Left renal pelvis (tissue), 4 donors: ENCODE data around the gene PEF1. TPM values are rescaled to one million over a fixed set of nuclear protein-coding genes. Genes with fewer than 3 reads are reported as not detected.

Experiments
- DNase-seq, 4 donors: peaks; one replicate each; pipeline ENCODE4 v3.0.0-alpha.2; 2013; ENCODE audit warnings: low read depth in 4 of 4, low spot score in 3 of 4
- polyA plus RNA-seq, 4 donors: library from polyadenylated mRNA; unstranded; fragments of 120-200 nt; gene quantifications; one replicate each; pipeline ENCODE4 v1.2.1, GENCODE V29; 2013; ENCODE audit not compliant: insufficient read length in 4 of 4

Gene PEF1, protein sequence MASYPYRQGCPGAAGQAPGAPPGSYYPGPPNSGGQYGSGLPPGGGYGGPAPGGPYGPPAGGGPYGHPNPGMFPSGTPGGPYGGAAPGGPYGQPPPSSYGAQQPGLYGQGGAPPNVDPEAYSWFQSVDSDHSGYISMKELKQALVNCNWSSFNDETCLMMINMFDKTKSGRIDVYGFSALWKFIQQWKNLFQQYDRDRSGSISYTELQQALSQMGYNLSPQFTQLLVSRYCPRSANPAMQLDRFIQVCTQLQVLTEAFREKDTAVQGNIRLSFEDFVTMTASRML
- polyA plus RNA-seq: 10 to 100 TPM; 57.0 to 77.3 (median 75.9) TPM

DNA sequence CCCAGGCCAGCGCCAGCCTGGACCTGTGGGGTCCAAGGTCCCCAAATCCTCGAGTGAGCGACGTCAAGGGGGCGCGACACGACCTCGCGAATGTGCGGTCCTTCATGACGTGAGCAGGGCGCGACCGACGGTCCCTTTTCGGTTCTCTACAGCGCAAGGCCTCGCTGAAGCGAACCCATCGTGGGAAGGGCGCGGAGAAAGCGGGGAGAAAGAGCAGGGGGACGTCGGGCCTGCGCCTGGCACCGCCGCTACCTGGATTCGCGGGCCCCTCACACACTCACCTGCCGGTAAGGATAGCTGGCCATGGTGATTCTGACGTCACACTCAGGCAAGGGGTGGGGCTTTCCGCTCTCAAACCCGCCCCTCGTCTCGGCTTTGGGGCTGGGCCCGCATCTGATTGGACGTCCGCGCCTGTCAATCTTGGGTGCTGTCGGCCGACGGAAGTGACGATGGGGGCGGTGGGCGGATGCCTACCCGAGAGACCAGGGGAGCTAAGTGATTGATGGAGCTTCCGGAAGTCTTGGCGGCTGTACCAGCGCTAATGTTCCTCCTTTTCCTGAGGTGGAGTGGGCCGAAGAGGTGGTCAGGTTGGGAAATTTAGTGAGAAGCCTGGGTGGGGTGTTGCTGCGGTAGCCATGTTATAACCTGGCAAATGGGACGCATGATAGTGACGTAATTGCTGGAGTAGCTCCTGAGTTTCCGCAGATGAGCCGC is at the start of gene PEF1:
TSS of gene PEF1 (minus strand) at position 317 of the 714 bp plus-strand sequence. CDS start at position 305, 12 bp downstream.
- peak; percentile 96 to 99 (median 97) for DNase-seq

DNA sequence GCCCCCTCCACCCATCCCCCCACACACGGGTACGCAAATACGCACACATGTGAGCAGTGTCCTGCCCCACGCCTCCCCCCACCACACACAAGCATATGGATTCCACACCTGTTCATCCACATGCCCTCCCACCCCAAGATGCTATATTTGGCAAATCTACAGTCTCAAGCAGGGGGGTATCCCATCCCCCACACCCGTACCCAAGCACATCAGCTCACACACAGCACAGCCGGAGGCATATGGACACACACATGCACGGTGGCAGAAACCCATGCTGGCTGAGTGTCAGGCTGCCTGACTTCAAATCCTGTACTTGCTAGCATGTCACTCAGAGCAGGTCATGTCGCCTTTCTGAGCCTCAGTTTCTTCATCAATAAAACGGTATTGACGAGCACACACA is 48.6 kb upstream of the PEF1 start:
- no peak for DNase-seq

DNA sequence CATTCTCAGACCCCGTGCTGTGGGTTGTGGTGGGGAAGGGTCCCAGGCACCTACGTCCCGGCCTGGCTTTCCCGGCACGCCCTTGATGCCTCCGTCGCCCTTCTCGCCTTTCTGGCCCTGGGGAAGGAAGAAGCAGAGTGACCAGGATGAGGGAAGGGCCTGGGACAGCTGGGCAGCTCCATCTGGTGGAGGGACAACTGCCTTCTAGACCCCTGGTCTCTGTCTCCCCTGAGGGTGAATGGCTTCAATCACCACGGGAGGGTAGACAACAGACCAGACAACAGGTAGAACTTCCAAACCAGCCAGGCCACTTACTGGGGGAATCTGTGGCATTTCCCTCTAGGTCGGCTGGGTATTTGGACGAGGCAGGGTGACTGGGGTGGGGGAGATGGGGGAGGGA is 47.3 kb upstream of the PEF1 start:
- no peak for DNase-seq

DNA sequence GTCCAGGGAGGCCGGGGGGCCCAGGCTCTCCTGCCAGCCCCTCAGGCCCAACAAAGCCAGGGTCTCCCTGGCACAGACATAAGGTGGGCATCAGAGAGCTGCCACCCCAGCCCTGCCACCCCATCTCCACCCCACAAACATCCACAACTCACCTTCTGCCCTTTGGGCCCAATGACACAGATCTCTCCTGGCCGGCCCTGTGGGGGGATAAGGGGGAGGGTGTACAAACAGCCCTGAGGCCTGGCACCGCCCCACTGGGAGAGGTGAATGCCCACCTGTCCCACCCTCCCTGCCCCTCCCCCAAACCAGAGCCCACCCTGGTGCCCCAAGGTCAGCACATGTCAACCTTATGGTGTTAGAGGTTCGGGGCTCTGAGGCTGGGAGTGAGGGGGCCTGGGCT is 46.8 kb upstream of the PEF1 start:
- no peak for DNase-seq

DNA sequence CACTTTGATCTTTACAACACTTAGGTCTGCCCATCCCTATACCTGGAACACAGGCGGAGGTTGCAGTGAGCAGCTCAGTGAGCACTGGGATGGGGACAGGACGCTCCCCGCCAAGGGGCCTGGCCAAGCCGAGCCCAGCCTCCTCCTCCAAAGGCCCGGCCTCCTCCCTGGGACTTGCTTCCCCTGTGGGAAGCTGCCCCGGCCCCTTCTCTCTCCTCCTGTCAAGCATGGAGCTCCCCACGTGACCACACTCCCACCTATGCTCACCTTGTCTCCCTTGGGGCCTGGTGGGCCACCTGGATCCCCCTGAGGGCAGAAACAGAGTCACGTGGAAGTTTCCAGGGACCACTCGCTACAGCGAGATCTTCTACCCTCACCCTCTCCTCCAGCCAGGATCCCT is 46.2 kb upstream of the PEF1 start:
- no peak for DNase-seq

DNA sequence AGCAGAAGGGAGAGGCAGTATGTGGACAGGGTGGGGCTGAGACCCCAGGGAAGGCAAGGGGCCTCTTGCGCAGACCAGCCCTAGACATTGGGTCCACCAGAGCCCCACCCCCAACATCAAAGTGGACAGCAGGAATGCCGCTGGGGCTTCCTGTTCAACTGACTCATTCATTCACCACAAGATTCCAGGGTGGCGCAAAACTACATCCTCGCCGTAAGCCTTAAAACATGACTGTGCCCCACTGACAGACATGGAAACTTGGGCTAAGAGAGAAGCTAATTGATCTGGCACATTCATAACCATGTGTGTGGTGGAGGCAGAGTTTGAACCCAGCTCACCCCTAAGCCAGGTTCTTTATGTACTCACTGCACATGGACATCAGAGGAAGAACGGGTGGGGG is 45.2 kb upstream of the PEF1 start:
- DNase-seq: no peak

DNA sequence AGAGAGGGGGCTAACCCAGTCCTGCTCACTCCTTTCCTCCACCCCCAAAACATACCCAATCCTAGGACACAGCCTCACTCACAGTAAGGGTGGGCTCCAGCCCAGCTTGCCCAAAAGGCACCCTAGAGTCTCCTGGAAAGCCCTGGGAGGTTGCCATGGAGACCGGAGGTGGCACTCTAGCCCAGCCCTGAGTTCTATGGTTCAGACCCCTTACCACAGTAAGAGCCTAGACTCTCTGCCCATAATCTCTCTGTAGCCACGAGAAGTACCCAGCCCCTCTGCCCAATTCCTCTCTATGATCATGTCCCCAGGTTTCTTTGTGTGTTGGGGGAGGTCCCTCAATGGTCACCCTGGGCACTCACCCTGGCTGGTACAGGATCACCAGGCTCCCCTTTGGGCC is 44.7 kb upstream of the PEF1 start:
- DNase-seq: no peak

DNA sequence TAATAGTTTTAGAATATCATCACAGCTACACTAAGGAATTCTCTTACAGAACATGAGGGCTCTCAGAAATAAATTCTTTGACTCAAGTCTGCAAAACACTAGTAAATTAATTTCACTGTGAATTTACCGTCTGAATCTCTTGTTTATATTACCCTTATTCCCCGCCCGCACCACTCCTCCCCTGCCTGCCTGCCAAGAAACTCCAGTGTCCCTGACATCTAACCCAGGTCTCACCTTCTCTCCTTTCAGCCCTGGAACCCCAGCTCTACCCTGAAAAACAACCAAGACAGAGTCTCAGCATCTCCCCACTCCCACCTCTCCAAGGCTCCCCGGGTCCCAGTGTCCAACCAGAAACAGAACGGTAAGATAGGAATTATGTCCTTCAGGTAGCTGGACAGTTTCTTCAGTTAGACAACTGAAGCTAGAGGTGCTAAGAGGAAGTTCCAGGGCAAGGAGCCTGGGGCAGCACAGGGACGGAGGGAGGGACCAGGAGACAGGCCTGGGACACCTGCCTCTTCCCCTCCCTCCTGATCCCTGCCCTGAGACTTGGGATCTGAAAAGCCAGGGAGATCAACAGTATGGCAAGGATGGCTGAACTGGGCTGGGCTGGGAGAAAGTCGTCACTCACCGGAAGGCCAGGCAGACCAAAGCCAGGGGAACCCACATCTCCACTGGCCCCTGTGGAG is 43.7 kb upstream of the PEF1 start:
- DNase-seq: no peak

DNA sequence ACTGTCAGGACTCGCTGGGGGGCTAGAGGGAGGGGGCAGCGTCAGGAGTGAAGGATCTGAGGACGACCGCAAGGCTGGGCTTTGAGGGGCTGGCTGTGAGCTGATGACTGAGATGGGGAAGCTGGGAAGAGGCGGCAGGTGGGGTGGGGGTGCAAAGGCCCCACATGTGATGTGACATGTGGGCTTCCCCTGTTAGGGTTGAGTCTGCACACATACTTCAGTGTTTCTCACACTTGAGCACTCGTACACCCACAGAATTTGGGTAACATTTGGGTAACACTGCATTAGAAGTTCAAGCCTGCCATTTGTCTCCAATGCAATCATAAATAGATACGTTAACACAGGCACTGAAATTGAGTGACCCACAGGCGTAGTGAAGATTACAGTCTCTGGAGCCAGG is 42.9 kb upstream of the PEF1 start:
- DNase-seq: no peak

DNA sequence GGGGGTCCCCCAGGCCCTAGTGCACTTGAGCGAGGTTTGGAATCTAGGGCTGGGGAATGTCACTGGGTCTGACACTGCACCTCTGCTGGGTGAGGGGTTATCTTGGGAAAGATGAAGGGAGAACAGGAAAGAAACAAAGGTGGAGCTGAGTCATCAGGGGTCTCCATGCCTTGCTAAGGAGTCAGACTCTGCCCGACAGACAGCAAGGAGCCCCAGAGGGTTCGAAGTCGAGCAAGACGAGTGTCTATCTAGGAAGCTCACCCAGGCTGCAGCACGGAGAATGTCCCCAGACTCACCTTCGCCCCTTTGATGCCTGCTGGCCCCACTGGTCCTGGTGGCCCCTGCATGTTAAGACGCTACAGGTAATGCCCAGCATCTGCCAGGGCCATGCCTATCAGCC is 41.1 kb upstream of the PEF1 start:
- no peak for DNase-seq

DNA sequence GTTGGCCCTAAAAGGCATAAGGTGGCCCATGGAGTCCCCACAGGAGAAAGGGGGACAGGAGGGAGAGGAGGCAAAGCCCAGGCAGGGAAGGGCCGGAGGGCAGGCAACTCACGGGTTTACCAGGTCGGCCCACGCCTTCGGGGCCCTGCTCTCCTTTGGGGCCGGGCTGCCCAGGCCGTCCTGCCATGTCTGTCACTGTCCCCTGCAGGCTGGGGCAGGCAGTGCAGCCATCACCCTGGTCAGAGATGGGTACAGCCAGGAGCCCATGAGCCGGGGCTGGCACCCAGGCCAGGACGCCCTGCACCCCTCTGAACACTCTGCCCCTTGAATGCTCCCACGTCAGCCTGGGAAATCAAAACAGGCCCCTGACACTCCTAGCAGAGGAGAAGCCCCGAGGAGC is 39.3 kb upstream of the PEF1 start:
- no peak for DNase-seq

DNA sequence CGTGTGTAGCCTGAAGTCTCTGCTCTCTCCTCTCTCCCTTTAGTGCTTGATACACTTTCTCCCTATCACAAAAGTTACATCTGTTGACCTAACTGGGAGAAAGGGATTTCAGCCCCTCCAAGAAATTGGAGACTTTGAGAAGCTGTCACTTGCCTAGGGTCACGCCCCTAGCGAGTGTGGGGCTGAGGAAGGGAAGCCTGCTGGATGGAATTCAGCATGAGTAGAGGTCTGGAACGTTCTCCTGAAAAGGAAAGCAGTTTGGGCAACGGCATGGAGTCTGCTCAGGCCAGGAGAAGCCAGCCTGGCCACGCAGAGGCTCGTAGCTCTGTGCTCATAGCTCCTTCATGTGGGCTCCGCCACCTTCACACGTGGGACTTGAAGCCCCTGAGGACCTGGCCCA is 36.7 kb upstream of the PEF1 start:
- DNase-seq: no peak

DNA sequence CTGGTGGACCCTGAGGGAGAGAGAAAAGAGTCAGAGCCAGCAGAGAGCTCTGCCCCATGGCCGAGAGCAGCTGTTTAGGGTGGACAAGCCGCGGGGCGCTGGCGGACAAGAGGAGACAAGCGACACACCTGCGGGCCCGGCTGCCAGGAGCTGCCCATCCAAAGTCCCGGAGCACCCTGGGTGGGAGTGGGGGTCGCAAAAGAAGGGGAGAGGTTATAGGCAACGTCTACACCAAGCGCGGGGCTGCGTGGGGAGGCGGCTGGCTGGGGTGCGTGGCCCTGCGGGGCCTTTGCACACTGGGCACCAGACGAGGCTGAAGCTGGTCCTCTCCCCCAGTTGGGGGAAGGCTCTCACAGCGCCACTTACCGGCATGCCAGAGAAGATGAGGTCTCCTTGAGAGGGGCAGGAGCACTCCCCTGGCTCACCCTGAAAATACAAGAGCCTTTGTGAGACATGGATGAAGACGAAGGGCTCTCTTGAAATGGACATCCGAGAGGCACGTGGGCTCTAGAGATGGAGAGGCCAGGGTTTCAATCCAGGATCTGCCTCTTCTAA is 35.1 kb upstream of the PEF1 start:
- no peak for DNase-seq

DNA sequence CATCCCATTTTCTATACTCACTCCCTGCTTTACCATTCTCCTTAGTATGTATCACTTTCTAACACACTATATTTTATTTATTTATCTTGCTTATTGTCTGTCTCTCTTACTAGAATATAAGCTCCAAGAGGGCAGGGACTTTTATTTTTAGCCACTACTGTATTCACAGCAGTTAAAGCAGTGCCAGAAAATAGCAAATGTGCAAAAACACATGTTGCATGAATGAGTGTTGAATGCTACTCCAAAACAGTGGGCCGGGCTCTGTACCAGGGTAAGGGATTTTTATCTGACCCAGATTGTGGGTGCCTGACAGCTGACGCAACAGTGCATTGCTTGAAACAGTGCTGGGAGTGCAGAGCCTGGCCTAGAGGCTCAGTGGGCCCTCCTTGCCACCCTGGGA is 34.4 kb upstream of the PEF1 start:
- DNase-seq: no peak

DNA sequence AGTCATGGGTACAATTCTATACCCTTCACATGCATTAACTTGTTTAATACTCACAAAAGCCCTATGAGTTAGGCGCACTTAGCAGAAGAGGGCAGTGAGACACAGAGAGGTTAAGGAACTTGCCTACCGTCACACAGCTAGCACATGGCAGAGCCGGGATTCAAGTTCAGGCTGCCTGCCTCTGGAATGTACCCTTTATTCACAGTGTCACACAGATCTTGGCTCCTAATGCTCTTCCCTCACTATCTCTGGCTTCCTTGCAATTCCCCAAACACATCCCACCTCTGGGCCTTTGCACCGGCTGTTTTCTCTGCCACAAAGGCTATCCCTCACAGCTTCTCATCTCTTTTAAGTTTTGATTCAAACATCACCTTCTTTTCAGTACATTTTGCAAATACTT is 34.0 kb upstream of the PEF1 start:
- no peak for DNase-seq

DNA sequence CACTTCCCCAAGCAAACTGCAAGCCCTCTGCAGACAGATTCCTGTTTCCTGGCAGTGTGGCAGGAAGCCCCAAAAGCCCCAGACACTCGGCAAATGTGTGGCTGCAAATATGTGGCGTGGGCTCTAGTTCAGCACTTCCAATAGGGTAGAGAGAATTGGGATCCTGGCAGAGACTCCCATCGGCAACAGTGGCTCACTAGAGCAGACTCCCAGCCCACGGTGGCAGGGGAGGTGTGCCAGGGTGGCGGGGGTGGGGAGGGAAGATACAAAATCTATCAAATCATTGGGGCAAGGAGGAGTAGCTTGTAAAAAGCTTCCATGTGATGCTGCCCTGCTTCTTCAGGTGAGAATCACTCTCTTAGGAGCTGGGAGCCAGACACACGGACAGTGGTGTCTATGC is 33.3 kb upstream of the PEF1 start:
- no peak for DNase-seq

DNA sequence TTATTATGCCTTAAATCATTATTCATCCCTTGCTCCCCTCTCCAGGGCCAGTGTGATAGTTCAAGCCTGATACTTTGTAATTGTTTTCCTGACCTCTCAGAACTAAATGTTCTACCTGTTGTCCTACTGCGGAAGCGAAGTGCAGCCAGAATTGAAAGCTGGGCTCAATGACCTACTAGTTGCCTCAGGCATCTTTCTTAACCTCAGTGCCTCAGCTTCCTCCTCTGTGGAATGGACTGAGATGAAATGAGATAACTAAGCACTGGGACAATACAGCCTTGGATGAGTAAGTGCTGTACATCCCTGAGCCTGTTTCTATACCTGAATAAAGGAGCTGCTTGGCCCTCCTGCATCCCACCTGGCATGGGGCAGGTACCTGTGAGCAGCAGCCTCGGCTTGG is 32.7 kb upstream of the PEF1 start:
- DNase-seq: no peak

DNA sequence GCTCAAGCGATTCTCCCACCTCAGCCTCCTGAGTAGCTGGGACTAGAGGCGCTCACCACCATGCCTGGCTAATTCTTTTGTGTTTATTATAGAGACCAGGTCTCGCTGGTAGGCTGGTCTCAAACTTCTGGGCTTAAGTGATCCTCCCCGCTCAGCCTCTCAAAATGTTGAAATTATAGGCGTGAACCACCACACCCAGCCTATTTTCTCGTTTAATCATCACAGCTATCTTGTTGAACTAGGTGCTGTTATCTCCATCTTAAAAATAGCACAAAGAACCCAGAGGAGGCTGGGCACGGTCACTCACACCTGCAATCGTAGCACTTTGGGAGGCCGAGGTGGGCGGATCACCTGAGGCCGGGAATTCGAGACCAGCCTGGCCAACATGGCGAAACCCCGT is 31.1 kb upstream of the PEF1 start:
- DNase-seq: no peak

DNA sequence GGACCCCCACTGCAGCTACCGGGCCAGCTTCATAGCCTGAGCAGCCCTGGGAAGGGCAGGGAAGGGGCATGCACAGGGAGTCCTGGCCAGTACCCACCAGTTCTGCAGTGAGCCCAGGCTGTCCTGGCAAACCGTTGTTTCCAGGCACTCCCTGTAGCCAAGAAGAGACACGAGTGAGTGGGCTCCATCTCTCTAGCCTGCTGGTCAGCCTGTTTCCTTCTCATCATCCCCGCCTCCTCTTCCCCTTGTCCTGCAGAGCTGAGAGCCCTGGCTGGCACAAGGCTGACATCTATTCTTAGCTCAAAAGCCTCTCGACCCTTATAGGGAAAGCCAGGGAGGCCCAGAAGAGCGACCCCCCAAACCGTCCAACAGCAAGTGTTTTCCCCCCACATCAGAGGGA is 30.5 kb upstream of the PEF1 start:
- no peak for DNase-seq

DNA sequence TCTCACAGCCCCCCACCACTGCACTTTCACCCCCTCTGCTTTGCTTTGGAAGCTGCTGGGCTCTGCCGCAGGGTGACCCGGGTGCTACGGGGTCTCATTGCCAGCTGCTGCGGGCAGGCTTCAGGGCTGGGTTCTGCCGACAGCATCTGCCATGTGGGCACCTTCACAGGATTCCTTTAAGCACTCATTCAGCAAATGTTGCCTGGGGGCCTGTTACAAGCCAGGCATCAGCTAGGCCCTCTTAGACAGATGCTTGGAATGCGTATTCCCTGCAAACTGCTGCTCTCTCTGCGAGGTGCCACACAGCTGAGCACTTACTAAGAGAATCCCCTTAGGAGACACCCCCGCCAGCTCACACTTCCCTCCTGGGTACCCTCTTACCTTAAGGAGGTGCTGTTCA is 29.9 kb upstream of the PEF1 start:
- DNase-seq: no peak

DNA sequence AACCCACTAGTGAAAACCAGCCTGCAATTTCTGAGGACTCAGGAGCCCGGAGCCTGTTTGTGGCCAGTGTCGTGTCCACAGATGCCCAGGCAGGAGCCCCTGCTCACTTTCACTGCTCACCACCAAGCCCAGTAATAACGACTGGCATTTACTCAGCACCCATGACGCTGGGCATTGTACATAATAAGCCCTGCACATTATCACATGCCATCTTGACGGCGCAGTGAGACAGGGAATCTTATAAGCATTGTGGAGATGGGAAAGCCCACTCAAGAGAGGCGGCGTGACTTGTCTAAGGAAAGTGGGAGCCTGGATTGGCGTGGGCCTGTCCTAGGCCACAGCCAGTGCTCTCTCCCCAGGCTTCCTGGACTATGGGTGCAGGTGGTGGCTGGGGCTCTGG is 28.8 kb upstream of the PEF1 start:
- no peak for DNase-seq

DNA sequence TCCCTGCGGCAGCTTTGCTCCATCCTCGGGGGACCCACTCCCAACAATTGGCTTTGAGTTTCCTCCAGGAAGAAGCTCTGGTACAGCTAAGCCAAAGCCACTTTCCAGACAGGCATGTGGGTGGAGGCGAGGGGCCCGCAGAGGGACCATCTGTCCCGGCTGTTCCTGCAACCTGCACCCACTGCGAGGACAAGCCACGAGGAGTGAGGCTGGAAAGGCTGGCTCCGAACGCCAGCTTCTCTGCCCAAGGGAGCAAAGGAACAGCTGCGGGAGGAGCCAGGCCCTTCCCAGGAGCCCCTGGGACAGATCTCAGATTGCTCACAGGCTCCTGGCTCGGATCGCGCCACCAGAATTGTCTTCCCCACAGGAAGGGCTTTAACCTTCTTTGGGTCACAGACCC is 28.3 kb upstream of the PEF1 start:
- no peak for DNase-seq
